Endothelial cell of umbilical vein (primary cell): ENCODE results near the gene ATP1A4. TPM values are rescaled to one million over a fixed set of nuclear protein-coding genes. Genes with fewer than 3 reads are reported as not detected.

ENCODE experiments used
- BruUV-seq: library from RNA; stranded (reverse); fragments of 400-500 nt; replicated peaks from 2 replicates; lab custom pipeline; 2021; lab: Mats Ljungman, UMichigan
- CTCF ChIA-PET: fragments of 300-600, 350-600 bp; sonication (Branson Sonifier 250); formaldehyde crosslinking; loops from one replicate; lab custom pipeline; 2021; ENCODE audit warnings: antibody characterized with exemption, inconsistent platforms; lab: Charles Lee
- POLR2A ChIA-PET: fragments of 300-600, 350-600 bp; sonication (Branson Sonifier 250); formaldehyde crosslinking; loops from one replicate; lab custom pipeline; 2021; ENCODE audit warnings: antibody characterized with exemption, inconsistent platforms; lab: Charles Lee
- DNase-seq: peaks from one replicate; pipeline ENCODE4 v3.0.0-alpha.2; 2011; ENCODE audit warnings: low read depth, low spot score
- FAIRE-seq: peaks from 2 replicates; lab custom pipeline; 2011; peaks lifted over from hg19 to GRCh38; lab: Jason Lieb, UNC
- H2AFZ ChIP-seq: 2 replicates; pipeline ENCODE4 v1.6.0; 2012; ENCODE audit warnings: low read depth, low read length, control low read depth, inconsistent platforms
- H3K27ac ChIP-seq: 2 replicates; pipeline ENCODE4 v1.5.1; 2011; ENCODE audit warnings: low read depth, mild to moderate bottlenecking, control low read depth, low read length, moderate library complexity; ENCODE audit not compliant: insufficient read depth
- H3K27me3 ChIP-seq, 2 experiments: 2 replicates each; pipeline versions ENCODE4 v1.6.0 to v1.6.1; 2011; ENCODE audit warnings: low read length in 2 of 2, mixed read lengths in 1 of 2; ENCODE audit not compliant: control insufficient read depth in 2 of 2, insufficient read depth in 2 of 2
- H3K36me3 ChIP-seq, 2 experiments: 2 replicates in 1 of 2; 3 replicates in 1 of 2; pipeline ENCODE4 v1.5.1; 2011; ENCODE audit warnings: low read length in 2 of 2, mild to moderate bottlenecking in 1 of 2, moderate library complexity in 1 of 2; ENCODE audit not compliant: control insufficient read depth in 2 of 2, insufficient read depth in 2 of 2; ENCODE audit errors: extremely low read depth in 1 of 2
- H3K4me1 ChIP-seq: 3 replicates; pipeline ENCODE4 v1.5.1; 2011; ENCODE audit warnings: mild to moderate bottlenecking, low read length; ENCODE audit not compliant: control insufficient read depth, insufficient read depth; ENCODE audit errors: extremely low read depth
- H3K4me2 ChIP-seq: 2 replicates; pipeline ENCODE4 v1.6.1; 2011; ENCODE audit warnings: low read length, control low read depth, mixed read lengths; ENCODE audit not compliant: insufficient read depth
- H3K4me3 ChIP-seq, 3 experiments: fragments of 200-600 bp in 1 of 3; sonication (generic), shearing (Covaris generic) in 1 of 3; replicated peaks in 1 of 3; 2 replicates each; pipeline ENCODE4 v1.5.1; 2011 to 2016; ENCODE audit warnings: control low read depth in 3 of 3, low read length in 3 of 3, mild to moderate bottlenecking in 2 of 3, inconsistent platforms in 1 of 3, low read depth in 1 of 3, moderate library complexity in 1 of 3; ENCODE audit not compliant: insufficient read depth in 1 of 3
- H3K79me2 ChIP-seq: 2 replicates; pipeline ENCODE4 v1.6.0; 2012; ENCODE audit warnings: low read length, inconsistent platforms; ENCODE audit not compliant: control insufficient read depth, insufficient read depth
- H3K9ac ChIP-seq: replicated peaks from 2 replicates; pipeline ENCODE3; 2011; ENCODE audit warnings: low read length, control low read depth; ENCODE audit not compliant: insufficient read depth; ENCODE audit errors: extremely low read depth
- H3K9me1 ChIP-seq: replicated peaks from 3 replicates; pipeline ENCODE4 v1.6.0; 2011; ENCODE audit warnings: mild to moderate bottlenecking, low read length; ENCODE audit not compliant: control insufficient read depth, insufficient read depth; ENCODE audit errors: extremely low read depth
- H3K9me3 ChIP-seq: replicated peaks from 2 replicates; pipeline ENCODE4 v1.5.1; 2012; ENCODE audit warnings: low read length, inconsistent platforms; ENCODE audit not compliant: control insufficient read depth, insufficient read depth
- H4K20me1 ChIP-seq: replicated peaks from 2 replicates; pipeline ENCODE3; 2011; ENCODE audit warnings: mild to moderate bottlenecking, low read length; ENCODE audit not compliant: control insufficient read depth, insufficient read depth; ENCODE audit errors: extremely low read depth
- CTCF ChIP-seq, 2 donors: IDR thresholded peaks; 1 replicate in 1 of 2; 2 replicates in 1 of 2; pipeline ENCODE4 v1.5.1; 2011; ENCODE audit warnings: low read length in 2 of 2, mild to moderate bottlenecking in 2 of 2, moderate library complexity in 2 of 2, control low read depth in 1 of 2, inconsistent platforms in 1 of 2, low read depth in 1 of 2; ENCODE audit not compliant: insufficient read depth in 1 of 2; ENCODE audit errors: extremely low read depth in 1 of 2
- EZH2 ChIP-seq: IDR thresholded peaks from 2 replicates; pipeline ENCODE4 v1.6.1; 2012; ENCODE audit warnings: borderline replicate concordance, low read depth, mild to moderate bottlenecking, moderate library complexity, low read length, inconsistent platforms; ENCODE audit not compliant: severe bottlenecking
- GATA2 ChIP-seq: IDR thresholded peaks from 2 replicates; pipeline ENCODE4 v1.7.0; 2011; ENCODE audit warnings: low read depth, mild to moderate bottlenecking, moderate library complexity, mixed read lengths, low read length; ENCODE audit not compliant: insufficient read length, insufficient read depth
- JUN ChIP-seq: IDR thresholded peaks from 2 replicates; pipeline ENCODE4 v1.6.1; 2011; ENCODE audit warnings: borderline replicate concordance, low read depth; ENCODE audit not compliant: insufficient read length, insufficient read depth
- MAX ChIP-seq: IDR thresholded peaks from 2 replicates; pipeline ENCODE4 v1.6.1; 2011; ENCODE audit not compliant: insufficient read depth, insufficient read length
- MYC ChIP-seq: IDR thresholded peaks from one replicate; pipeline ENCODE4 v1.6.1; 2011; ENCODE audit warnings: mild to moderate bottlenecking, low read depth, low read length
- dilution Hi-C: fragments of 300-500 bp; cut with MboI; formaldehyde crosslinking; loops from one replicate; pipeline ENCODE4 v1.15.0; 2019; ENCODE audit warnings: low sequenced_read_pairs; ENCODE audit not compliant: extremely low pct_ligation_motif_present
- intact Hi-C: fragments of 100-400 bp; cut with micrococcal nuclease; formaldehyde crosslinking; loops from one replicate; pipeline ENCODE4 v1.10.0; 2022
- polyA plus RNA-seq, 4 experiments: library from polyadenylated mRNA; depleted of rRNA in 3 of 4; stranded (reverse) in 3 of 4; unstranded in 1 of 4; fragments of >200 nt; gene quantifications; 2 replicates each; pipeline versions ENCODE4 v1.2.1 to v1.2.3, GENCODE V29; 2011 to 2012; ENCODE audit warnings: missing spikeins in 1 of 4
- total RNA-seq: library from RNA; stranded (reverse); gene quantifications from 2 replicates; pipeline ENCODE4 v1.2.3, GENCODE V29; 2021

ATP1A4 gene
- total and polyA plus RNA-seq, 2 donors (not counting 3 experiments of a cell fraction or from before 2014, with no cell fraction given) = not detected

DNA sequence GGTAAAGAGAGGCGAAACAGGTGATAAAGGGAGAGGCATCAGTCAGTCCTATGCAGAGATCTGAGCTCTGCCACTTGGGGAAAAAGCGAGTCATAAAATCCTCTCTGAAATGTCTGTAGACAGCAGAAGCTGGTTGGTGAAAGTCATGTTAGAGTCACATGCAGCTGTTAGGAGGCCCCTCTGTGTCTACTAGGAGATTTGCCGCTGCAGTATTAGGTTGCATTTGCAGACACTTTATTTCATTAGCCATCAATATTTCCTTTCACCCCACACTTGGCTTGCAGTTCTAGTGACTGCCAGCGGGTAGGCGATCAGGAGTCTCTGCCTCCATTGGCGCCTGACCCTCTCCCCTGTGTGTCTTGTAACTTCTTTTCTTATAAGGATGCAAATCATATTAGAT is 16.2 kb downstream of the ATP1A4 start:
- ChIA-PET CTCF (interaction anchor here (1.2 to 1.7 kb wide), 3 partner anchors 26 to 89 kb away, joined by 3 to 7 read pairs (median 4); no protein-coding TSS in a partner anchor), POLR2A (no interaction called here)
- intact Hi-C loops (no loop called here), dilution Hi-C loops (no loop called here)
- Histone ChIP-seq H3K4me3 (no peak overlapping the region), H3K9me3 (no peaks in the 10 kb centered on the region), H4K20me1 (no peaks in the 10 kb centered on the region), H3K27me3 (peaks cover 7 to 9% of the 10 kb centered on the region in 2 experiments), H3K9me1 (no peaks in the 10 kb centered on the region), H3K79me2 (no peaks in the 10 kb centered on the region), H3K36me3 (no peaks in the 10 kb centered on the region), H3K4me1 (no peaks in the 10 kb centered on the region), H3K4me2 (no peak overlapping the region), H2AFZ (no peak overlapping the region), H3K9ac (no peak overlapping the region), H3K27ac (no peak overlapping the region)
- TF ChIP-seq MAX = no peak
- no peak for TF ChIP-seq CTCF (IDR thresholded peaks at IDR 0.05; ENCODE audit: extremely low read depth in 1 of 2, insufficient read depth in 1 of 2, low read depth in 1 of 2, low read length in 2 of 2)
- TF ChIP-seq MYC = no peak
- TF ChIP-seq EZH2 = no peak
- TF ChIP-seq GATA2 = no peak
- TF ChIP-seq JUN = no peak
- DNase-seq = no peak
- BruUV-seq = no TSS peak
- no peak for FAIRE-seq
